H9 (cell line): ENCODE measurements around the gene PLCB1. TPM values are rescaled to one million over a fixed set of nuclear protein-coding genes. Genes with fewer than 3 reads are reported as not detected.

Experiments used
- DNase-seq: peaks from one replicate; pipeline ENCODE4 v3.0.0-alpha.2; 2017
- H2AFZ ChIP-seq: one replicate; pipeline ENCODE4 v1.6.1; 2013; ENCODE audit warnings: mild to moderate bottlenecking, low read length, control low read depth, moderate library complexity
- H2AK5ac ChIP-seq: 2 replicates; pipeline ENCODE4 v1.6.1; 2013; ENCODE audit warnings: low read length, control low read depth, mixed read lengths; ENCODE audit not compliant: insufficient read length
- H2BK120ac ChIP-seq: one replicate; pipeline ENCODE4 v1.6.1; 2013; ENCODE audit warnings: low read depth, mild to moderate bottlenecking, low read length, control low read depth, inconsistent platforms; ENCODE audit not compliant: poor library complexity, severe bottlenecking
- H2BK12ac ChIP-seq: 2 replicates; pipeline ENCODE4 v1.6.1; 2013; ENCODE audit warnings: low read length, control low read depth, mixed read lengths, low read depth; ENCODE audit not compliant: insufficient read length
- H2BK15ac ChIP-seq: 2 replicates; pipeline ENCODE4 v1.6.1; 2013; ENCODE audit warnings: low read depth, low read length, control low read depth
- H2BK20ac ChIP-seq: one replicate; pipeline ENCODE4 v1.6.1; 2013; ENCODE audit warnings: low read depth, mild to moderate bottlenecking, low read length, control low read depth, inconsistent platforms; ENCODE audit not compliant: poor library complexity, severe bottlenecking
- H2BK5ac ChIP-seq: 2 replicates; pipeline ENCODE4 v1.6.1; 2013; ENCODE audit warnings: low read length, control low read depth, mixed read lengths; ENCODE audit not compliant: insufficient read length
- H3K14ac ChIP-seq: 2 replicates; pipeline ENCODE4 v1.6.1; 2013; ENCODE audit warnings: low read length, control low read depth; ENCODE audit not compliant: insufficient read depth
- H3K18ac ChIP-seq: 2 replicates; pipeline ENCODE4 v1.6.1; 2013; ENCODE audit warnings: low read depth, mild to moderate bottlenecking, mixed read lengths, low read length, control low read depth; ENCODE audit not compliant: insufficient read length
- H3K23ac ChIP-seq: 2 replicates; pipeline ENCODE4 v1.6.1; 2013; ENCODE audit warnings: low read length, control low read depth, mixed read lengths, low read depth; ENCODE audit not compliant: insufficient read length
- H3K23me2 ChIP-seq: 2 replicates; pipeline ENCODE4 v1.6.1; 2013; ENCODE audit warnings: low read depth, mild to moderate bottlenecking, mixed read lengths, low read length, control low read depth; ENCODE audit not compliant: insufficient read length, poor library complexity, severe bottlenecking
- H3K27ac ChIP-seq: 2 replicates; pipeline ENCODE4 v1.5.1; 2013; ENCODE audit warnings: low read length, control low read depth, mixed read lengths, low read depth; ENCODE audit not compliant: insufficient read length
- H3K27me3 ChIP-seq: 2 replicates; pipeline ENCODE4 v1.6.1; 2013; ENCODE audit warnings: low read length, control low read depth, inconsistent platforms; ENCODE audit not compliant: insufficient read depth
- H3K4ac ChIP-seq: 2 replicates; pipeline ENCODE4 v1.6.1; 2013; ENCODE audit warnings: low read depth, mild to moderate bottlenecking, control low read depth, inconsistent platforms, low read length, moderate library complexity
- H3K4me1 ChIP-seq: 2 replicates; pipeline ENCODE4 v1.6.1; 2013; ENCODE audit warnings: low read length, control low read depth, inconsistent platforms; ENCODE audit not compliant: insufficient read depth
- H3K4me2 ChIP-seq: 2 replicates; pipeline ENCODE4 v1.6.1; 2013; ENCODE audit warnings: low read length, control low read depth, mixed read lengths; ENCODE audit not compliant: insufficient read length, insufficient read depth
- H3K56ac ChIP-seq: 2 replicates; pipeline ENCODE4 v1.6.1; 2013; ENCODE audit warnings: low read depth, mild to moderate bottlenecking, mixed read lengths, low read length, control low read depth; ENCODE audit not compliant: insufficient read length
- H3K79me1 ChIP-seq: 2 replicates; pipeline ENCODE4 v1.6.1; 2013; ENCODE audit warnings: low read depth, mild to moderate bottlenecking, moderate library complexity, low read length, control low read depth, inconsistent platforms; ENCODE audit not compliant: insufficient read depth, poor library complexity, severe bottlenecking
- H3K79me2 ChIP-seq: 2 replicates; pipeline ENCODE4 v1.6.1; 2013; ENCODE audit warnings: low read length, control low read depth, inconsistent platforms; ENCODE audit not compliant: insufficient read depth
- H3K9ac ChIP-seq: 2 replicates; pipeline ENCODE4 v1.6.1; 2013; ENCODE audit warnings: low read length, control low read depth, mixed read lengths; ENCODE audit not compliant: insufficient read length; ENCODE audit errors: extremely low read depth
- H3K9me3 ChIP-seq: one replicate; pipeline ENCODE4 v1.6.1; 2013; ENCODE audit warnings: low read depth, low read length, inconsistent platforms; ENCODE audit not compliant: control insufficient read depth
- H3T11ph ChIP-seq: one replicate; pipeline ENCODE4 v1.6.1; 2013; ENCODE audit warnings: mild to moderate bottlenecking, low read length, control low read depth, inconsistent platforms
- H4K20me1 ChIP-seq: one replicate; pipeline ENCODE4 v1.6.1; 2013; ENCODE audit not compliant: control insufficient read depth, insufficient read length, insufficient read depth
- H4K5ac ChIP-seq: 2 replicates; pipeline ENCODE4 v1.6.1; 2013; ENCODE audit warnings: low read depth, mild to moderate bottlenecking, mixed read lengths, low read length, control low read depth; ENCODE audit not compliant: insufficient read length
- H4K8ac ChIP-seq: replicated peaks from 2 replicates; pipeline ENCODE4 v1.6.1; 2013; ENCODE audit warnings: low read length, control low read depth, mixed read lengths, low read depth; ENCODE audit not compliant: insufficient read length
- H4K91ac ChIP-seq: 2 replicates; pipeline ENCODE4 v1.6.1; 2013; ENCODE audit warnings: low read depth, mild to moderate bottlenecking, moderate library complexity, mixed read lengths, low read length, control low read depth; ENCODE audit not compliant: insufficient read length
- H3K27ac Mint-ChIP-seq, 3 experiments: 2 replicates in 2 of 3; 3 replicates in 1 of 3; pipeline ENCODE4 v1.8.0; 2020 to 2021; ENCODE audit warnings: mixed read lengths in 3 of 3, mild to moderate bottlenecking in 1 of 3, moderate library complexity in 1 of 3
- H3K27me3 Mint-ChIP-seq: 2 replicates; pipeline ENCODE4 v1.8.0; 2021; ENCODE audit warnings: low read depth, mild to moderate bottlenecking, moderate library complexity, mixed read lengths
- H3K36me3 Mint-ChIP-seq, 3 experiments: 2 replicates in 2 of 3; 3 replicates in 1 of 3; pipeline ENCODE4 v1.8.0; 2020 to 2021; ENCODE audit warnings: low read depth in 3 of 3, mixed read lengths in 3 of 3; ENCODE audit not compliant: insufficient read depth in 1 of 3
- H3K4me1 Mint-ChIP-seq, 2 experiments: 2 replicates each; pipeline ENCODE4 v1.8.0; 2020; ENCODE audit warnings: mixed read lengths in 2 of 2
- H3K4me3 Mint-ChIP-seq, 2 experiments: 2 replicates in 1 of 2; 3 replicates in 1 of 2; pipeline ENCODE4 v1.8.0; 2020 to 2021; ENCODE audit warnings: mild to moderate bottlenecking in 2 of 2, mixed read lengths in 2 of 2, moderate library complexity in 1 of 2
- H3K9me3 Mint-ChIP-seq, 2 experiments: 2 replicates in 1 of 2; 3 replicates in 1 of 2; pipeline ENCODE4 v1.8.0; 2020; ENCODE audit warnings: mild to moderate bottlenecking in 2 of 2, mixed read lengths in 2 of 2, moderate library complexity in 1 of 2
- CTCF ChIP-seq: fragments of 200-600 bp; sonication (generic); conservative IDR thresholded peaks from 3 replicates; pipeline ENCODE4 v1.8.0; 2021; ENCODE audit warnings: antibody characterized with exemption, mild to moderate bottlenecking
- WGBS: extraction: QIAGEN DNeasy Blood & Tissue Kit; methylation state at CpG from one replicate; pipeline ENCODE4 v1.1.7; 2013; ENCODE audit warnings: missing lambda C conversion rate, low lambda C conversion rate, mixed read lengths; ENCODE audit not compliant: insufficient read length; ENCODE audit errors: extremely low coverage; 5-methylcytosine and 5-hydroxymethylcytosine counted together
- total RNA-seq: library from RNA; stranded (reverse); gene quantifications from 2 replicates; pipeline ENCODE4 v1.2.1, GENCODE V29; 2021

Gene PLCB1
- total RNA-seq, 1 experiment from 2014 or later = 11.5 TPM

DNA sequence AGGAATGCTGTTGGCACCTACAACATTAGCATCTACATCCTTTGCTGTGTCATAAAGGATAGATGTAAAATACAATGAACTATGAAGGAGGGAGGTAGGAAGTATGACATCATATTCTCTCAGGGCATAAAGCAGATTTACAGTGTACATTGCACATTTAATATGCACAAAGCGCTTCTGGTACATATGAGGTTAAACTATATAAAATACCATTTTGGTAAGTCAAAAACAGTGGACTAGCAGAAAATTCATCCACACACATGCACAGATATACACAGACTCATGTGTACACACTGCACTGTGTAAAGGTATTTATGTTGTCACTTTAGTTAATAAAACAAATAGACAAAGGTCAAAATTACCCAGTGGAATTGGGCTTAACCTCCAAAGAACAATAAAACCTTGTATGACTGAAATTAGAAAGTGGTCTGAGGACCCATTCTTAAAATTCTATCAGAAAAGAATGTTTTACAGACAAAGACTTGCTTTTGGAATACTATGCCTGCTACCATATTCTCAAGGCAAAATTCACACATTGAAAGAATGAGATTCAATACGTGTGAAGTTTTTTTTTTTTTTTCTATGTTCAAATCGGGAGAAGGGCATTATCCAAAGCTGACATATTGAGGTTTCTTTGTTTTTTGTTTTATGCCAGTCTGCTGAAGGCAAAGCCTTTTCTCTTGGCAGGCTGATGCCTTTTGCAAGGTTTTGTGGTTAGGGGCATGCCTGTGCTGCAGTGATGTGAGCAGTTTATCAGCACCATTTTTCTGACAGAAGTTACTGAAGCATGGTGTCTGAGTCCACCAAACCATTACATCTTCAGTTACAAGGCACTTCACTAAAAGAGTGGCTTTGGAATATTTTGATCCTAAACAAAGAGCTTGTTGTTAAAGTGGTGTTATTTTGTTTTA, 199.0 kb downstream of the PLCB1 start:
- no peak for DNase-seq
- H3K14ac ChIP-seq = no peak overlapping the region
- no peak overlapping the region for H3K56ac ChIP-seq
- no peaks in the 10 kb centered on the region for H3K27me3 Mint-ChIP-seq
- H2BK12ac ChIP-seq = no peak overlapping the region
- H3K9ac ChIP-seq = no peak overlapping the region
- no peak overlapping the region for H4K5ac ChIP-seq
- H2BK120ac ChIP-seq = no peak overlapping the region
- 0 out of 2 replicates have a peak, but pooled peaks cover 2% of the 10 kb centered on the region for H3K4me1 ChIP-seq
- H3K4me1 Mint-ChIP-seq = peaks cover 4% of the 10 kb centered on the region in 2 experiments
- H2BK15ac ChIP-seq = no peak overlapping the region
- no peak overlapping the region for H4K91ac ChIP-seq
- H3K23ac ChIP-seq = no peak overlapping the region
- H3K79me1 ChIP-seq = no peaks in the 10 kb centered on the region
- no peak overlapping the region for H2AK5ac ChIP-seq
- no peak overlapping the region for H2BK20ac ChIP-seq
- no peak overlapping the region for H3K4ac ChIP-seq
- H3K9me3 ChIP-seq = no peaks in the 10 kb centered on the region
- H3K18ac ChIP-seq = no peak overlapping the region
- no peaks in the 10 kb centered on the region for H3K36me3 Mint-ChIP-seq
- H2AFZ ChIP-seq = no peak overlapping the region
- H3T11ph ChIP-seq = no peak overlapping the region
- no peak overlapping the region for H3K27ac Mint-ChIP-seq
- H3K9me3 Mint-ChIP-seq = no peaks in the 10 kb centered on the region
- H3K4me2 ChIP-seq = no peak overlapping the region
- no peak overlapping the region for H3K27ac ChIP-seq
- H4K20me1 ChIP-seq = no peaks in the 10 kb centered on the region
- H3K4me3 Mint-ChIP-seq = no peak overlapping the region
- no peak overlapping the region for H2BK5ac ChIP-seq
- no peaks in the 10 kb centered on the region for H3K23me2 ChIP-seq
- no peaks in the 10 kb centered on the region for H3K27me3 ChIP-seq
- no peaks in the 10 kb centered on the region for H3K79me2 ChIP-seq
- H4K8ac ChIP-seq = no peak overlapping the region
- TF ChIP-seq CTCF = no peak
- WGBS = no CpG with 5 or more reads among the region's 3 CpGs
